AG04449 (cell line): ENCODE results near the gene CEP131.

Experiments used
- CTCF ChIA-PET: fragments of 350-600 bp; formaldehyde crosslinking; extraction: SDS; loops from one replicate; lab custom pipeline; 2021; ENCODE audit warnings: antibody characterized with exemption; lab: Yijun Ruan, JAX
- POLR2A ChIA-PET: fragments of 400-600, 350-600 bp; formaldehyde crosslinking; extraction: SDS; loops from one replicate; lab custom pipeline; 2020; ENCODE audit warnings: antibody characterized with exemption, inconsistent platforms; lab: Yijun Ruan, JAX
- DNase-seq: peaks from one replicate; pipeline ENCODE4 v3.0.0-alpha.2; 2010; ENCODE audit warnings: low read depth, low spot score
- H3K4me3 ChIP-seq: 2 replicates; pipeline ENCODE4 v1.5.1; 2011; ENCODE audit warnings: low read depth, mild to moderate bottlenecking, control low read depth, low read length
- CTCF ChIP-seq: IDR thresholded peaks from one replicate; pipeline ENCODE4 v1.5.1; 2011; ENCODE audit warnings: mild to moderate bottlenecking, moderate library complexity, low read length, control low read depth, inconsistent platforms; ENCODE audit not compliant: insufficient read depth; ENCODE audit errors: missing control alignments

Gene CEP131

GRCh38 chr17:81234940-81235821 lies 12.4 kb upstream of the CEP131 start:
- ChIA-PET POLR2A (no interaction called here), CTCF (no interaction called here)
- no peak overlapping the region for H3K4me3 ChIP-seq
- TF ChIP-seq CTCF: no peak
- no peak for DNase-seq

- TF ChIP-seq CTCF: no peak
- ChIA-PET CTCF (no interaction called here), POLR2A (no interaction called here)
- H3K4me3 ChIP-seq: no peak overlapping the region
- no peak for DNase-seq
Measured at GRCh38 chr17:81234506-81234855, 11.7 kb upstream of the CEP131 start.

- CTCF ChIA-PET: no interaction called here
- no peak for TF ChIP-seq CTCF
- DNase-seq: no peak
- POLR2A ChIA-PET: no interaction called here
- no peak overlapping the region for H3K4me3 ChIP-seq
Measured at GRCh38 chr17:81233811-81234505, 11.2 kb upstream of the CEP131 start.

- no peak for TF ChIP-seq CTCF
- no peak overlapping the region for H3K4me3 ChIP-seq
- CTCF ChIA-PET: no interaction called here
- no peak for DNase-seq
- POLR2A ChIA-PET: no interaction called here
Measured at GRCh38 chr17:81233316-81233715, 10.6 kb upstream of the CEP131 start.

- CTCF ChIA-PET: no interaction called here
- DNase-seq: no peak
- POLR2A ChIA-PET: interaction anchor here (1.3 kb wide), 1 partner anchor 10 kb away, joined by 3 read pairs; the partner anchor contains the start of gene CEP131
Measured at GRCh38 chr17:81232616-81233241, 10.0 kb upstream of the CEP131 start.

More at GRCh38 chr17:81232616-81233241, 10.0 kb upstream of the CEP131 start:
- no peak overlapping the region for H3K4me3 ChIP-seq
- TF ChIP-seq CTCF: no peak
